ENCODE data around the gene PON2.
A peak's percentile ranks its signal among the peaks of the same experiment; 100 is the strongest.
"Not testable (repeated sequence)": the region's sequence is repeated elsewhere in the genome, so short reads cannot be mapped to it uniquely, and the experiment has no call there.

PON2 gene

DNA sequence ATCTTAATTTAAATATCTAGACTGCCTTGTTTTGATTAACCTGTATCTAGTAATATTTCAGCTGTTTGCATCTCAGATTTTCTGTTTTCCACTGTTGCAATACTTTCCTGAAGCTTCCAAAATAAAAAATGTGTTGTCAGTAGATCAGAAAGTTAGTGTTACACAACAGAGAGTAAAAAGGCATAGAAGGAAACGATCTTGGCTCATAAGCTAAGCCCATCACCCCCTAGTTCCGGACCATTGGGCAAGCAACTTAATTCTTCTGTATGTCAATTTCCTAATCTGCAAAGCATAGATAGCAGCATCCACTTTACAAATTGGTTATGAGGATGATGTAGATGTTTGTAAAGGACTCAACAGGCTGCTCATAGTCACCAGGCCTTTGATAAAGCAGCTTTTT is 43.1 kb downstream of the PON2 start:
- no peak for DNase-seq (ENCODE audit: low read depth)
- TF ChIP-seq, protein P1, sequence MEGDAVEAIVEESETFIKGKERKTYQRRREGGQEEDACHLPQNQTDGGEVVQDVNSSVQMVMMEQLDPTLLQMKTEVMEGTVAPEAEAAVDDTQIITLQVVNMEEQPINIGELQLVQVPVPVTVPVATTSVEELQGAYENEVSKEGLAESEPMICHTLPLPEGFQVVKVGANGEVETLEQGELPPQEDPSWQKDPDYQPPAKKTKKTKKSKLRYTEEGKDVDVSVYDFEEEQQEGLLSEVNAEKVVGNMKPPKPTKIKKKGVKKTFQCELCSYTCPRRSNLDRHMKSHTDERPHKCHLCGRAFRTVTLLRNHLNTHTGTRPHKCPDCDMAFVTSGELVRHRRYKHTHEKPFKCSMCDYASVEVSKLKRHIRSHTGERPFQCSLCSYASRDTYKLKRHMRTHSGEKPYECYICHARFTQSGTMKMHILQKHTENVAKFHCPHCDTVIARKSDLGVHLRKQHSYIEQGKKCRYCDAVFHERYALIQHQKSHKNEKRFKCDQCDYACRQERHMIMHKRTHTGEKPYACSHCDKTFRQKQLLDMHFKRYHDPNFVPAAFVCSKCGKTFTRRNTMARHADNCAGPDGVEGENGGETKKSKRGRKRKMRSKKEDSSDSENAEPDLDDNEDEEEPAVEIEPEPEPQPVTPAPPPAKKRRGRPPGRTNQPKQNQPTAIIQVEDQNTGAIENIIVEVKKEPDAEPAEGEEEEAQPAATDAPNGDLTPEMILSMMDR (conservative IDR thresholded peaks at IDR 0.05; ENCODE audit: low read length) = no peak
- H3K4me3 ChIP-seq (ENCODE audit: low read length) = no peak overlapping the region

- DNase-seq (ENCODE audit: low read depth) = no peak
- no peak overlapping the region for H3K4me3 ChIP-seq (ENCODE audit: low read length)
- TF ChIP-seq, protein P1 (conservative IDR thresholded peaks at IDR 0.05; ENCODE audit: low read length) = no peak
Observed at GRCh38 chr7:95389516-95389915, 45.3 kb downstream of the PON2 start.

- H3K4me3 ChIP-seq (ENCODE audit: low read length); DNase-seq (ENCODE audit: low read depth): not testable (repeated sequence)
Observed at GRCh38 chr7:95379457-95379856, 55.4 kb downstream of the PON2 start.

- DNase-seq (ENCODE audit: low read depth) = no peak
- TF ChIP-seq, protein P1 (conservative IDR thresholded peaks at IDR 0.05; ENCODE audit: low read length) = no peak
- no peak overlapping the region for H3K4me3 ChIP-seq (ENCODE audit: low read length)
Observed at GRCh38 chr7:95376632-95377400, 58.0 kb downstream of the PON2 start.

DNA sequence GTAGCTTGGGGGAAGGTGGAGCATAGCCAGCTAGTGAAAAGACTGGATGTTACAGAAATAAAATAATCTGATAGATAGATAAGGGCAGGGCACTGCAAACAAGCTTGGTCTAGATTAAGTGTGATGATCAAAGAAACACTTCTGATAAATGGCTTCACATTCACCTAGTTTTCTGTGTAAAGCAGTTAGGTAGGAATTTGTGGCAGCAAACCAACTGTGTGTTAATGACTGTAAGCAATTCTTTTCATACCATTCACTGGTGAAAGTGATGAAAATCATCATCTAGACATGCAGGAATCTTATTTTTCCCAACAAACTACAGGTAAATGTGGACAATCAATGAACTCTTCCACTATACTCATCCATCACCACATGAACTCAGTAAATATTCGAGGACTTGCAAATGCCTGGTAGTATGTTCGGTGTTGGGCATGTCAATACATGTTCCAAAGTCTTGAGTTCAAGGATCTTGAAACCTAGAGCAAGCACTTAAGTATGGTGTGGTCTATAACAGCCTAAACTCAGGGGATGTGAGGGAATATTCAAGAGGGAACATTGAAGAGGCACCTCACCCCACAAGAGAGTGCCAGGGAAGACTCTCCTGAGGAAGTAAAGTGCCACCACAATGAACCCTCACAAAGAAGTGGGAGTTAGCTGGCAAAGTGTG is 59.1 kb downstream of the PON2 start:
- TF ChIP-seq, protein P1 (conservative IDR thresholded peaks at IDR 0.05; ENCODE audit: low read length) = no peak
- no peak for DNase-seq (ENCODE audit: low read depth)

GRCh38 chr7:95373323-95373722 is 61.5 kb downstream of the PON2 start:
- TF ChIP-seq, protein P1 (conservative IDR thresholded peaks at IDR 0.05; ENCODE audit: low read length) = 0 out of 2 replicates have a peak, but pooled peaks have one; percentile 2
- no peak for DNase-seq (ENCODE audit: low read depth)
- H3K4me3 ChIP-seq (ENCODE audit: low read length) = no peak overlapping the region

More for the DNA sequence above, 59.1 kb downstream of the PON2 start:
- no peak overlapping the region for H3K4me3 ChIP-seq (ENCODE audit: low read length)

- TF ChIP-seq, protein P1 (conservative IDR thresholded peaks at IDR 0.05; ENCODE audit: low read length) = no peak
- no peak for DNase-seq (ENCODE audit: low read depth)
Observed at GRCh38 chr7:95368235-95368634, 66.6 kb downstream of the PON2 start.

More at GRCh38 chr7:95368235-95368634, 66.6 kb downstream of the PON2 start:
- H3K4me3 ChIP-seq (ENCODE audit: low read length) = no peak overlapping the region

All from AG10803 (cell line).